PFSK-1 (cell line): ENCODE results near the gene PRPF19.

Source experiments
- FOXP2 ChIP-seq: optimal IDR thresholded peaks from 2 replicates; pipeline ENCODE3; 2011; ENCODE audit warnings: borderline replicate concordance, control low read depth, inconsistent platforms; ENCODE audit not compliant: insufficient read depth; ENCODE audit errors: extremely low read length, extremely low read depth
- POLR2AphosphoS5 ChIP-seq: IDR thresholded peaks from 2 replicates; pipeline ENCODE4 v1.6.1; 2012; ENCODE audit warnings: low read depth, mild to moderate bottlenecking, control low read depth, low read length, moderate library complexity
- SIN3A ChIP-seq: IDR thresholded peaks from 2 replicates; pipeline ENCODE4 v1.6.1; 2012; ENCODE audit warnings: mild to moderate bottlenecking, low read length, moderate library complexity, borderline replicate concordance; ENCODE audit not compliant: insufficient read depth
- TAF1 ChIP-seq: IDR thresholded peaks from 2 replicates; pipeline ENCODE4 v1.6.1; 2012; ENCODE audit warnings: low read length, control low read depth, borderline replicate concordance; ENCODE audit not compliant: insufficient read depth
- TF ChIP-seq, protein P1 (sequence below), 2 experiments: IDR thresholded peaks; 2 replicates each; pipeline versions ENCODE4 v1.6.1 to v1.8.0; 2011 to 2012; ENCODE audit warnings: low read depth in 2 of 2, low read length in 2 of 2, control low read depth in 1 of 2, inconsistent platforms in 1 of 2, mild to moderate bottlenecking in 1 of 2, moderate library complexity in 1 of 2; ENCODE audit not compliant: insufficient read depth in 1 of 2

DNA sequence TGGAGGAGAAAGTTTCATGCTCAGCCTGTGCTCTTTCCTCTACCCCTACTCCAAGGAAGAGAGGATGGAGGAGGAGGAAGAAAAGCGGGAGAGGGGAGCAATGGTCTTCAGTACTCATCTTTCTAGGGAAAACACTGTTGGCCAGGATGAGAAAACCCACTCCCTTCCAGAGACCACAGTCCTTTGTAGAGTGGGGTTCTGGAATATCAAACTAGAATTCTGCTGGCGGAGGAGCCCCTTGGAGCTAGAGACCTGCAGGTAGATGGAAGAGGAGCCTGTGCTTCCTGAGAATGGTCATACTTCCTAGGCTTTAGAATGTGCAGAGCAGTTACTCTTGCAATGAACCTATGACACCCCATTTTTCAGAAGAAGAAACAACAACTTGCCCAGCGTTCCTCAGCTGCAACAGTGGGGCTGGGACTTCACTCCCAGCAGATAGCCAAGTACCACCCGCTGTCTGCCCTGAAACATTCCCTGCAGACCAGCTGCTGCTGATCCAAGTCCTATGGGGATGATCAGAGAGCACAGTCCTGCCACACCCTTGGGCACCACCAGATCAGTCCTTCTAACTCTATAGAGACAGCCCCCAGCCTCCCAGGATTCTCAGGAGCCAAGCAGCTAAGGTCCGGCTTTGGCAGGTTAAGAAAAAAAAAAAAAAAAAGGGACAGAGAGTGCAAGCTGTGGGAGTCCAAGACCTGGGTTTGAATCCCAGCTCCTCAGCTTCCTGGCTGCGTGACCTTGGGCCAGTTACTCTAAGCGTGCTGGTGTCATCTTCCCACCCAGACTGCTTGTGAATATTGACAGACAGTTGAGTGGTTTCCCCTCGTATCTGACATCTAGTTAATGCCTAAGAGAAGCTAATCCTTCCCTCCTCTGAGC, 51.3 kb downstream of the PRPF19 start:
- TF ChIP-seq TAF1, result no peak
- no peak for TF ChIP-seq POLR2AphosphoS5
- TF ChIP-seq FOXP2, result no peak
- TF ChIP-seq, protein P1, sequence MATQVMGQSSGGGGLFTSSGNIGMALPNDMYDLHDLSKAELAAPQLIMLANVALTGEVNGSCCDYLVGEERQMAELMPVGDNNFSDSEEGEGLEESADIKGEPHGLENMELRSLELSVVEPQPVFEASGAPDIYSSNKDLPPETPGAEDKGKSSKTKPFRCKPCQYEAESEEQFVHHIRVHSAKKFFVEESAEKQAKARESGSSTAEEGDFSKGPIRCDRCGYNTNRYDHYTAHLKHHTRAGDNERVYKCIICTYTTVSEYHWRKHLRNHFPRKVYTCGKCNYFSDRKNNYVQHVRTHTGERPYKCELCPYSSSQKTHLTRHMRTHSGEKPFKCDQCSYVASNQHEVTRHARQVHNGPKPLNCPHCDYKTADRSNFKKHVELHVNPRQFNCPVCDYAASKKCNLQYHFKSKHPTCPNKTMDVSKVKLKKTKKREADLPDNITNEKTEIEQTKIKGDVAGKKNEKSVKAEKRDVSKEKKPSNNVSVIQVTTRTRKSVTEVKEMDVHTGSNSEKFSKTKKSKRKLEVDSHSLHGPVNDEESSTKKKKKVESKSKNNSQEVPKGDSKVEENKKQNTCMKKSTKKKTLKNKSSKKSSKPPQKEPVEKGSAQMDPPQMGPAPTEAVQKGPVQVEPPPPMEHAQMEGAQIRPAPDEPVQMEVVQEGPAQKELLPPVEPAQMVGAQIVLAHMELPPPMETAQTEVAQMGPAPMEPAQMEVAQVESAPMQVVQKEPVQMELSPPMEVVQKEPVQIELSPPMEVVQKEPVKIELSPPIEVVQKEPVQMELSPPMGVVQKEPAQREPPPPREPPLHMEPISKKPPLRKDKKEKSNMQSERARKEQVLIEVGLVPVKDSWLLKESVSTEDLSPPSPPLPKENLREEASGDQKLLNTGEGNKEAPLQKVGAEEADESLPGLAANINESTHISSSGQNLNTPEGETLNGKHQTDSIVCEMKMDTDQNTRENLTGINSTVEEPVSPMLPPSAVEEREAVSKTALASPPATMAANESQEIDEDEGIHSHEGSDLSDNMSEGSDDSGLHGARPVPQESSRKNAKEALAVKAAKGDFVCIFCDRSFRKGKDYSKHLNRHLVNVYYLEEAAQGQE (IDR thresholded peaks at IDR 0.05; ENCODE audit: insufficient read depth in 1 of 2, low read depth in 2 of 2, low read length in 2 of 2), result no peak
- TF ChIP-seq SIN3A, result no peak
